ENCODE measurements around the gene FOXL3. TPM values are rescaled to one million over a fixed set of nuclear protein-coding genes. Genes with fewer than 3 reads are reported as not detected.

FOXL3 gene
- polyA plus RNA-seq, 1 experiment = not detected

- no peaks in the 10 kb centered on the region for H3K36me3 ChIP-seq (ENCODE audit: control insufficient read depth, insufficient read depth, low read length)
- H3K27me3 ChIP-seq (ENCODE audit: control insufficient read depth, insufficient read depth, low read length) = peaks cover 2% of the 10 kb centered on the region; the same call in 1 of the 2 replicates
- H3K4me3 ChIP-seq (ENCODE audit: low read depth, low read length) = no peak overlapping the region
- POLR2A ChIA-PET = no interaction called here
- DNase-seq (ENCODE audit: low read depth) = no peak
- CTCF ChIA-PET = interaction anchor here (1.0 to 1.9 kb wide), 5 partner anchors 9 to 444 kb away, joined by 3 to 11 read pairs (median 3); no protein-coding TSS in a partner anchor
- no peak for TF ChIP-seq CTCF (IDR thresholded peaks at IDR 0.05; ENCODE audit: insufficient read depth, low read depth, low read length)
Measured at GRCh38 chr7:330511-331230, 40.7 kb downstream of the FOXL3 start.

GRCh38 chr7:332020-332517 is 42.1 kb downstream of the FOXL3 start:
- no peak for DNase-seq (ENCODE audit: low read depth)
- no peak for TF ChIP-seq CTCF (IDR thresholded peaks at IDR 0.05; ENCODE audit: insufficient read depth, low read depth, low read length)
- CTCF ChIA-PET = interaction anchor here (0.7 to 2.2 kb wide), 7 partner anchors 9 to 445 kb away, joined by 3 to 17 read pairs (median 3); no protein-coding TSS in a partner anchor

GRCh38 chr7:332646-333392 is 42.8 kb downstream of the FOXL3 start:
- no peak for DNase-seq (ENCODE audit: low read depth)
- POLR2A ChIA-PET = no interaction called here
- TF ChIP-seq CTCF (IDR thresholded peaks at IDR 0.05; ENCODE audit: insufficient read depth, low read depth, low read length) = peak; percentile 78
- Histone ChIP-seq H3K4me3 (ENCODE audit: low read depth, low read length) (peak overlapping the region; percentile 23), H3K27me3 (ENCODE audit: control insufficient read depth, insufficient read depth, low read length) (0 out of 2 replicates have a peak, but pooled peaks cover 2% of the 10 kb centered on the region), H3K36me3 (ENCODE audit: control insufficient read depth, insufficient read depth, low read length) (no peaks in the 10 kb centered on the region)
- CTCF ChIA-PET = interaction anchor here (0.6 to 2.2 kb wide), 22 partner anchors 11 to 454 kb away, joined by 3 to 17 read pairs (median 3); no protein-coding TSS in a partner anchor

More at GRCh38 chr7:332020-332517, 42.1 kb downstream of the FOXL3 start:
- 0 out of 2 replicates have a peak, but pooled peaks cover 2% of the 10 kb centered on the region for H3K27me3 ChIP-seq (ENCODE audit: control insufficient read depth, insufficient read depth, low read length)
- no peak overlapping the region for H3K4me3 ChIP-seq (ENCODE audit: low read depth, low read length)
- POLR2A ChIA-PET = no interaction called here
- no peaks in the 10 kb centered on the region for H3K36me3 ChIP-seq (ENCODE audit: control insufficient read depth, insufficient read depth, low read length)

- Histone ChIP-seq H3K27me3 (ENCODE audit: control insufficient read depth, insufficient read depth, low read length) (peaks cover 2% of the 10 kb centered on the region; the same call in 1 of the 2 replicates), H3K4me3 (ENCODE audit: low read depth, low read length) (no peak overlapping the region), H3K36me3 (ENCODE audit: control insufficient read depth, insufficient read depth, low read length) (no peaks in the 10 kb centered on the region)
- no peak for TF ChIP-seq CTCF (IDR thresholded peaks at IDR 0.05; ENCODE audit: insufficient read depth, low read depth, low read length)
- POLR2A ChIA-PET = no interaction called here
- CTCF ChIA-PET = interaction anchor here (0.6 to 2.2 kb wide), 19 partner anchors 10 to 454 kb away, joined by 3 to 17 read pairs (median 3); no protein-coding TSS in a partner anchor
- peak; percentile 5 for DNase-seq (ENCODE audit: low read depth)
Measured at GRCh38 chr7:333393-333764, 43.4 kb downstream of the FOXL3 start.
